Measurements from ENCODE around the gene DPYD. TPM values are rescaled to one million over a fixed set of nuclear protein-coding genes. Genes with fewer than 3 reads are reported as not detected.

DPYD gene
- total and polyA plus RNA-seq, 11 donors, result 2.6 to 38.4 (median 7.8) TPM

DNA sequence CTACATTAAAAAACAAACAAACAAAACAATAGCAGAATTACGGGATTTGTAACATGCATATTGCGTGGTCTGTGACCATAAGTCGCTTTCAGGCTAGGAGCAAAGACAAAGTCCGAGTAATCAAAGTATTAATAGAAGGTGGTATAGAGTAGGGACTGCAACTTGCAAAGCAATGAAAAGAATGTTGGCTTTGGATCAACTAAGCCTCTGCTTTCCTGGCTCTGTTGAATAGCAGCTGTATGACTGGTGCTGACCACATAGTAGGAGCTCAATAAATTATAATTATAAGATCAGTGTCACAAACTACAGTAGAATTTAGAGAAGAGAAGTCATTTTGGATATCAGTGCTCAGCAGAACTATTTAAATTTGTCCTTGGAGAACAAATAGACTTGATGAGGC is 586.4 kb downstream of the DPYD start:
- no peaks in the 10 kb centered on the region for H3K36me3 ChIP-seq
- DNase-seq, result no peak
- peaks cover 0 to 5% (median 0%) of the 10 kb centered on the region in 12 donors for H3K4me1 ChIP-seq
- peak in 3 of 4 donors; percentile 27 to 71 (median 52) for ATAC-seq
- TF ChIP-seq CTCF (IDR thresholded peaks at IDR 0.05) (no peak), POLR2A (IDR thresholded peaks at IDR 0.05) (no peak)
- no peaks in the 10 kb centered on the region for H3K9me3 ChIP-seq
- intact Hi-C loops (cut with DNase I), result loop anchor here in 1 of 10 donors (10.0 kb wide), 1 partner anchor 180 kb away; no protein-coding TSS in a partner anchor
- no peak overlapping the region for H3K4me3 ChIP-seq
- H3K27ac ChIP-seq, result no peak overlapping the region
- no peaks in the 10 kb centered on the region for H3K27me3 ChIP-seq
- 49 to 68% (median 66%) methylated on average over 4 of the region's 4 CpGs for WGBS, 4 donors

- Histone ChIP-seq H3K27me3 (no peaks in the 10 kb centered on the region), H3K4me3 (no peak overlapping the region), H3K36me3 (no peaks in the 10 kb centered on the region), H3K9me3 (no peaks in the 10 kb centered on the region), H3K27ac (no peak overlapping the region), H3K4me1 (peaks cover 0 to 5% (median 0%) of the 10 kb centered on the region in 12 donors)
- no peak for TF ChIP-seq CTCF (IDR thresholded peaks at IDR 0.05)
- TF ChIP-seq POLR2A (IDR thresholded peaks at IDR 0.05), result no peak
- ATAC-seq, result no peak
- intact Hi-C loops (cut with DNase I), result loop anchor here in 1 of 10 donors (10.0 kb wide), 1 partner anchor 182 kb away; no protein-coding TSS in a partner anchor
- DNase-seq, result no peak
Measured at GRCh38 chr1:97332716-97333115, 588.1 kb downstream of the DPYD start.

GRCh38 chr1:97331165-97331564 is 589.7 kb downstream of the DPYD start:
- intact Hi-C loops (cut with DNase I), result loop anchor here in 1 of 10 donors (10.0 kb wide), 1 partner anchor 184 kb away; no protein-coding TSS in a partner anchor
- no peak for ATAC-seq
- H3K27ac ChIP-seq, result no peak overlapping the region
- H3K36me3 ChIP-seq, result no peaks in the 10 kb centered on the region
- no peaks in the 10 kb centered on the region for H3K27me3 ChIP-seq
- H3K4me1 ChIP-seq, result peaks cover 0 to 5% (median 0%) of the 10 kb centered on the region in 12 donors
- H3K9me3 ChIP-seq, result no peaks in the 10 kb centered on the region
- H3K4me3 ChIP-seq, result no peak overlapping the region
- DNase-seq, result no peak
- TF ChIP-seq CTCF (IDR thresholded peaks at IDR 0.05), result no peak
- TF ChIP-seq POLR2A (IDR thresholded peaks at IDR 0.05), result no peak
- 94 to 98% (median 96%) methylated on average over 8 of the region's 8 CpGs for WGBS, 4 donors

- H3K9me3 ChIP-seq, result peaks cover 0 to 13% (median 0%) of the 10 kb centered on the region in 12 donors
- no peak overlapping the region for H3K27ac ChIP-seq
- H3K4me3 ChIP-seq, result no peak overlapping the region
- 66 to 74% (median 73%) methylated on average over 4 of the region's 4 CpGs for WGBS, 4 donors
- H3K36me3 ChIP-seq, result no peaks in the 10 kb centered on the region
- H3K4me1 ChIP-seq, result no peaks in the 10 kb centered on the region
- H3K27me3 ChIP-seq, result no peaks in the 10 kb centered on the region
- intact Hi-C loops (cut with DNase I), result no loop called here
- no peak for TF ChIP-seq POLR2A (IDR thresholded peaks at IDR 0.05)
- TF ChIP-seq CTCF (IDR thresholded peaks at IDR 0.05), result peak in 1 of 12 donors; percentile 6
- no peak for DNase-seq
- peak in 1 of 4 donors; percentile 44 for ATAC-seq
Measured at GRCh38 chr1:97314685-97315084, 606.1 kb downstream of the DPYD start.
